Uterus (tissue), 2 donors: ENCODE data around the gene SMIM1.

Experiments
- POLR2A ChIP-seq, 2 donors: fragments of 450-650 bp; IDR thresholded peaks; one replicate each; pipeline ENCODE4 v1.6.1; 2016; ENCODE audit warnings: antibody characterized with exemption in 2 of 2, mild to moderate bottlenecking in 1 of 2, moderate library complexity in 1 of 2
- TF ChIP-seq, protein P1 (sequence below), 4 experiments: fragments of 200-600 bp in 2 of 4; fragments of 450-650 bp in 2 of 4; sonication (generic) in 2 of 4; IDR thresholded peaks; one replicate each; pipeline ENCODE4 v1.5.1; 2016 to 2019; ENCODE audit warnings: antibody characterized with exemption in 4 of 4, mild to moderate bottlenecking in 2 of 4, moderate library complexity in 1 of 4

DNA sequence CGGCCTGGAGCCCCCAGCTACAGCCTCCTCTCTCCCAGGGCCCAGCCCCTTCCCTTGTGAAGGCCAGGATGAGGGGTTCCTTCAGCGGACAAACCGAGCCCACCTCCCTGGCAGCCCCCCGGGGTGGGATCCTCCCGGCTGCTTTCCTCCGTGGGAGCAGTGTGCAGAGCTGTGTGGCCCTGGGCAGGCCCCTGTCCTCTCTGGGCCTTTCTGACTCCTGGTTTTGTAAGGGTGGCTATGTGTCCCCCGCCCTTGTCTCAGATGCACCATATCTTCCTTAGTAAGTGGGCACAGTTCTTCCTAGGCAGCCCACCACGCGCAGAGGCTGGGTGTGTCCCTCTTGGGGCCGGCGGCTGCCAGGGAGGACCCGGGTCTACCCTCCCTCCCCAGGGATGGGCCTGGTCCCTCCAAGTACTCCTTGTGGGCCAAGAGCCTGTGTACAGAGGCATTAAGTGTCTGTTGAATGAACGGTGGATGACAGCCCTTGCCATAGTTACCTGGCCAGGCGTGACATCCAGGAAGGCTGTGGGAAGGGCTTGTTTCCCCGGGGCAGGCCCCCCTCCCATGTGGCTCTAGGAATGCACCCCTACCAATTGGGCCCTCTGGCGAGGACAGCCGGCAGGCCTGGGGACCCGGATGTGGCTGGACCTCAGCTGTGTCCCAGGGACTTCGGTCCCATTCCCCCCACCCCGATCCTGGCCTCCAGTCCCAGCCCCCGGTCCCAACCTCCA lies 3.8 kb downstream of the SMIM1 start:
- TF ChIP-seq, protein P1, sequence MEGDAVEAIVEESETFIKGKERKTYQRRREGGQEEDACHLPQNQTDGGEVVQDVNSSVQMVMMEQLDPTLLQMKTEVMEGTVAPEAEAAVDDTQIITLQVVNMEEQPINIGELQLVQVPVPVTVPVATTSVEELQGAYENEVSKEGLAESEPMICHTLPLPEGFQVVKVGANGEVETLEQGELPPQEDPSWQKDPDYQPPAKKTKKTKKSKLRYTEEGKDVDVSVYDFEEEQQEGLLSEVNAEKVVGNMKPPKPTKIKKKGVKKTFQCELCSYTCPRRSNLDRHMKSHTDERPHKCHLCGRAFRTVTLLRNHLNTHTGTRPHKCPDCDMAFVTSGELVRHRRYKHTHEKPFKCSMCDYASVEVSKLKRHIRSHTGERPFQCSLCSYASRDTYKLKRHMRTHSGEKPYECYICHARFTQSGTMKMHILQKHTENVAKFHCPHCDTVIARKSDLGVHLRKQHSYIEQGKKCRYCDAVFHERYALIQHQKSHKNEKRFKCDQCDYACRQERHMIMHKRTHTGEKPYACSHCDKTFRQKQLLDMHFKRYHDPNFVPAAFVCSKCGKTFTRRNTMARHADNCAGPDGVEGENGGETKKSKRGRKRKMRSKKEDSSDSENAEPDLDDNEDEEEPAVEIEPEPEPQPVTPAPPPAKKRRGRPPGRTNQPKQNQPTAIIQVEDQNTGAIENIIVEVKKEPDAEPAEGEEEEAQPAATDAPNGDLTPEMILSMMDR (IDR thresholded peaks at IDR 0.05): no peak
- no peak for TF ChIP-seq POLR2A (IDR thresholded peaks at IDR 0.05)
